ENCODE data around the gene CETP. TPM values are rescaled to one million over a fixed set of nuclear protein-coding genes. Genes with fewer than 3 reads are reported as not detected.
"Not testable (repeated sequence)": the region's sequence is repeated elsewhere in the genome, so short reads cannot be mapped to it uniquely, and the experiment has no call there.

CETP gene
- total RNA-seq, 1 experiment from 2014 or later, result not detected

GRCh38 chr16:56990407-56991286 lies 28.9 kb downstream of the CETP start:
- Histone ChIP-seq H3F3A (ENCODE audit: low read length, unreplicated experiment) (no peaks in the 10 kb centered on the region), H3K4me3 (ENCODE audit: low read length) (peak overlapping the region; percentile 90), H3K36me3 (ENCODE audit: low read depth, low read length) (no peaks in the 10 kb centered on the region), H3K9ac (ENCODE audit: low read length) (no peak overlapping the region), H3K9me2 (replicated peaks; ENCODE audit: low read length) (no peaks in the 10 kb centered on the region), H3K4me2 (ENCODE audit: low read length) (peak overlapping the region; percentile 90), H2AFZ (ENCODE audit: low read length) (peak overlapping the region; percentile 83), H3K4me1 (ENCODE audit: insufficient read depth, low read length) (peaks cover 7% of the 10 kb centered on the region), H3K27ac (ENCODE audit: low read length) (no peak overlapping the region), H3K9me3 (ENCODE audit: low read length) (no peaks in the 10 kb centered on the region), H4K20me1 (ENCODE audit: low read length) (no peaks in the 10 kb centered on the region), H3K27me3 (ENCODE audit: low read length) (no peaks in the 10 kb centered on the region), H3K79me2 (ENCODE audit: low read length) (no peaks in the 10 kb centered on the region)
- DNase-seq (no peak), ATAC-seq (no peak)
- CTCF ChIA-PET, result no interaction called here
- POLR2A ChIA-PET (ENCODE audit: unreplicated experiment), result no interaction called here
- TF ChIP-seq CTCF (conservative IDR thresholded peaks at IDR 0.05; ENCODE audit: low read depth, low read length), result no peak
- TF ChIP-seq EZH2phosphoT487 (IDR thresholded peaks at IDR 0.05; ENCODE audit: borderline replicate concordance, low read length), result no peak
- no peak for TF ChIP-seq EZH2 (IDR thresholded peaks at IDR 0.05; ENCODE audit: low read length, unreplicated experiment)
- no TSS peak for BruUV-seq (replicated peaks)
- intact Hi-C loops (cut with micrococcal nuclease), result no loop called here

GRCh38 chr16:56992431-56992830 lies 30.7 kb downstream of the CETP start:
- H3K27ac ChIP-seq (ENCODE audit: low read length); ATAC-seq; H3K4me1 ChIP-seq (ENCODE audit: insufficient read depth, low read length); H3K4me2 ChIP-seq (ENCODE audit: low read length); POLR2A ChIA-PET (ENCODE audit: unreplicated experiment); H3K36me3 ChIP-seq (ENCODE audit: low read depth, low read length); H4K20me1 ChIP-seq (ENCODE audit: low read length); H3K9me3 ChIP-seq (ENCODE audit: low read length); H3K27me3 ChIP-seq (ENCODE audit: low read length); DNase-seq; H2AFZ ChIP-seq (ENCODE audit: low read length); H3K4me3 ChIP-seq (ENCODE audit: low read length); CTCF ChIA-PET; H3K79me2 ChIP-seq (ENCODE audit: low read length); intact Hi-C loops (cut with micrococcal nuclease); BruUV-seq (replicated peaks); H3F3A ChIP-seq (ENCODE audit: low read length, unreplicated experiment); H3K9me2 ChIP-seq (replicated peaks; ENCODE audit: low read length); H3K9ac ChIP-seq (ENCODE audit: low read length): not testable (repeated sequence)

- H3K9ac ChIP-seq (ENCODE audit: low read length), result no peak overlapping the region
- H3F3A ChIP-seq (ENCODE audit: low read length, unreplicated experiment), result no peaks in the 10 kb centered on the region
- BruUV-seq (replicated peaks), result no TSS peak
- ATAC-seq (no peak), DNase-seq (no peak)
- no peak overlapping the region for H3K4me3 ChIP-seq (ENCODE audit: low read length)
- no peak overlapping the region for H3K27ac ChIP-seq (ENCODE audit: low read length)
- H3K79me2 ChIP-seq (ENCODE audit: low read length), result no peaks in the 10 kb centered on the region
- no peaks in the 10 kb centered on the region for H3K27me3 ChIP-seq (ENCODE audit: low read length)
- no peaks in the 10 kb centered on the region for H3K9me2 ChIP-seq (replicated peaks; ENCODE audit: low read length)
- no peak for TF ChIP-seq CTCF (conservative IDR thresholded peaks at IDR 0.05; ENCODE audit: low read depth, low read length)
- no peak for TF ChIP-seq EZH2 (IDR thresholded peaks at IDR 0.05; ENCODE audit: low read length, unreplicated experiment)
- no peak for TF ChIP-seq EZH2phosphoT487 (IDR thresholded peaks at IDR 0.05; ENCODE audit: borderline replicate concordance, low read length)
- POLR2A ChIA-PET (ENCODE audit: unreplicated experiment), result no interaction called here
- CTCF ChIA-PET, result no interaction called here
- no peak overlapping the region for H3K4me2 ChIP-seq (ENCODE audit: low read length)
- no peaks in the 10 kb centered on the region for H3K9me3 ChIP-seq (ENCODE audit: low read length)
- peaks cover 7% of the 10 kb centered on the region for H3K4me1 ChIP-seq (ENCODE audit: insufficient read depth, low read length)
- H4K20me1 ChIP-seq (ENCODE audit: low read length), result no peaks in the 10 kb centered on the region
- no peak overlapping the region for H2AFZ ChIP-seq (ENCODE audit: low read length)
- H3K36me3 ChIP-seq (ENCODE audit: low read depth, low read length), result no peaks in the 10 kb centered on the region
- intact Hi-C loops (cut with micrococcal nuclease), result no loop called here
Observed at GRCh38 chr16:56993204-56993603, 31.5 kb downstream of the CETP start.

Data from PC-3 (cell line).